HepG2 (cell line): ENCODE measurements around the gene SIGLEC15. TPM values are rescaled to one million over a fixed set of nuclear protein-coding genes. Genes with fewer than 3 reads are reported as not detected.

Experiments
- ATAC-seq: fragments of 200-7000 bp; cut with Tn5 transposase; 3 replicates; pipeline ENCODE4 v1.9.1; 2020; ENCODE audit warnings: mild to moderate bottlenecking, moderate library complexity
- BruUV-seq: library from RNA; stranded (reverse); fragments of 400-500 nt; replicated peaks from 2 replicates; lab custom pipeline; 2021; lab: Mats Ljungman, UMichigan
- CTCF ChIA-PET: fragments of 300-600 bp; formaldehyde crosslinking; extraction: SDS; loops from one replicate; lab custom pipeline; 2021; ENCODE audit warnings: low total read pairs, inconsistent platforms, low intra/inter-chr PET ratio; lab: Yijun Ruan, JAX
- POLR2A ChIA-PET: fragments of 350-600 bp; sonication (Branson Sonifier 250); formaldehyde crosslinking; loops from one replicate; lab custom pipeline; 2020; ENCODE audit warnings: antibody characterized with exemption, inconsistent platforms; lab: Yijun Ruan, JAX
- DNase-seq: peaks from one replicate; pipeline ENCODE4 v3.0.0-alpha.2; 2015; ENCODE audit warnings: low spot score
- FAIRE-seq: peaks from 3 replicates; lab custom pipeline; 2011; peaks lifted over from hg19 to GRCh38; lab: Jason Lieb, UNC
- H2AFZ ChIP-seq: one replicate; pipeline ENCODE4 v1.6.1; 2011; ENCODE audit warnings: low read length, inconsistent platforms
- H3K27ac ChIP-seq: fragments of 300-600 bp; 3 replicates; pipeline ENCODE4 v1.8.0; 2011; ENCODE audit warnings: mixed run types, mild to moderate bottlenecking, mixed read lengths, low read length, inconsistent platforms; ENCODE audit not compliant: insufficient read depth; ENCODE audit errors: extremely low read length
- H3K27me3 ChIP-seq, 2 experiments: fragments of 200-600 bp in 1 of 2; 2 replicates in 1 of 2; 3 replicates in 1 of 2; pipeline versions ENCODE4 v1.6.0 to v1.8.0; 2011; ENCODE audit warnings: low read length in 2 of 2, mild to moderate bottlenecking in 2 of 2, moderate library complexity in 2 of 2, inconsistent platforms in 1 of 2; ENCODE audit not compliant: insufficient read depth in 2 of 2, control insufficient read depth in 1 of 2
- H3K36me3 ChIP-seq, 2 experiments: fragments of 200-600 bp in 1 of 2; replicated peaks in 1 of 2; 2 replicates in 1 of 2; 3 replicates in 1 of 2; pipeline versions ENCODE4 v1.5.1 to v1.8.0; 2011; ENCODE audit warnings: low read length in 2 of 2, inconsistent platforms in 1 of 2; ENCODE audit not compliant: insufficient read depth in 2 of 2, control insufficient read depth in 1 of 2
- H3K4me1 ChIP-seq: 2 replicates; pipeline ENCODE4 v1.5.1; 2012; ENCODE audit warnings: low read length, inconsistent platforms; ENCODE audit not compliant: insufficient read depth
- H3K4me2 ChIP-seq: 2 replicates; pipeline ENCODE4 v1.6.0; 2011; ENCODE audit warnings: low read depth, low read length, inconsistent platforms
- H3K4me3 ChIP-seq, 3 experiments: fragments of 200-600 bp in 1 of 3; sonication (generic), shearing (Covaris generic) in 1 of 3; replicated peaks in 1 of 3; 2 replicates each; pipeline ENCODE4 v1.5.1; 2011 to 2016; ENCODE audit warnings: low read length in 3 of 3, inconsistent platforms in 2 of 3, low read depth in 2 of 3, mild to moderate bottlenecking in 2 of 3, control low read depth in 1 of 3, mixed read lengths in 1 of 3; ENCODE audit not compliant: insufficient read depth in 1 of 3
- H3K79me2 ChIP-seq: one replicate; pipeline ENCODE4 v1.6.1; 2011; ENCODE audit warnings: low read length, inconsistent platforms; ENCODE audit not compliant: insufficient read depth
- H3K9ac ChIP-seq: 2 replicates; pipeline ENCODE4 v1.6.0; 2011; ENCODE audit warnings: mild to moderate bottlenecking, low read depth, low read length, inconsistent platforms; ENCODE audit not compliant: insufficient read depth
- H3K9me3 ChIP-seq: 2 replicates; pipeline ENCODE4 v1.5.1; 2012; ENCODE audit warnings: mild to moderate bottlenecking, low read length
- H4K20me1 ChIP-seq: 2 replicates; pipeline ENCODE4 v1.6.0; 2011; ENCODE audit warnings: inconsistent platforms, mild to moderate bottlenecking, low read length, moderate library complexity; ENCODE audit not compliant: insufficient read depth
- CBX1 ChIP-seq: IDR thresholded peaks from one replicate; pipeline ENCODE4 v1.6.1; 2016; ENCODE audit warnings: antibody characterized with exemption, low read depth
- MEF2D ChIP-seq: sonication (generic); formaldehyde crosslinking; IDR thresholded peaks from 2 replicates; pipeline ENCODE4 v1.5.1; 2020; ENCODE audit warnings: mild to moderate bottlenecking, missing genetic modification reagents
- NCOR1 ChIP-seq: fragments of 200-600 bp; sonication (generic); IDR thresholded peaks from 2 replicates; pipeline ENCODE4 v1.7.0; 2017; ENCODE audit warnings: antibody characterized with exemption, low read length, borderline replicate concordance
- SALL1 ChIP-seq: sonication (generic); formaldehyde crosslinking; IDR thresholded peaks from 2 replicates; pipeline ENCODE4 v1.8.0; 2022; ENCODE audit warnings: mild to moderate bottlenecking, missing genetic modification reagents
- SRF ChIP-seq: IDR thresholded peaks from 2 replicates; pipeline ENCODE4 v1.6.1; 2011; ENCODE audit warnings: mild to moderate bottlenecking, low read depth, low read length, moderate library complexity
- TEAD2 ChIP-seq: sonication (generic); formaldehyde crosslinking; IDR thresholded peaks from 2 replicates; pipeline ENCODE4 v1.9.0; 2021; ENCODE audit warnings: missing genetic modification reagents
- ZNF678 ChIP-seq: sonication (generic); formaldehyde crosslinking; IDR thresholded peaks from 2 replicates; pipeline ENCODE4 v1.4.0; 2020; ENCODE audit warnings: mild to moderate bottlenecking, missing genetic modification reagents
- ZNF746 ChIP-seq: sonication (generic); formaldehyde crosslinking; IDR thresholded peaks from 2 replicates; pipeline ENCODE4 v1.8.0; 2022; ENCODE audit warnings: mild to moderate bottlenecking, missing genetic modification reagents
- WGBS: methylation state at CpG from one replicate; pipeline ENCODE4 v1.1.6; 2017; ENCODE audit warnings: low lambda C conversion rate; 5-methylcytosine and 5-hydroxymethylcytosine counted together
- in situ Hi-C: cut with HindIII; loops from 2 replicates; pipeline ENCODE4 v1.10.0; 2017; ENCODE audit warnings: low pct_unique_long_range_greater_than_20kb; ENCODE audit not compliant: extremely low pct_ligation_motif_present
- intact Hi-C: fragments of 100-400 bp; cut with micrococcal nuclease; formaldehyde crosslinking; loops from one replicate; pipeline ENCODE4 v1.10.0; 2022; ENCODE audit not compliant: unreplicated experiment
- polyA plus RNA-seq, 8 experiments: library from polyadenylated mRNA; depleted of rRNA in 3 of 8; stranded (reverse) in 7 of 8; unstranded in 1 of 8; fragments of >200 nt; fragmentation: Illumina TruSeq in 4 of 8; extraction: Trizol in 4 of 8; gene quantifications; 2 replicates each; pipeline versions ENCODE4 v1.2.1 to v1.2.3, GENCODE V29; 2011 to 2016; ENCODE audit warnings: low read depth in 4 of 8, missing spikeins in 1 of 8, mixed read lengths in 1 of 8; ENCODE audit not compliant: insufficient read depth in 1 of 8
- total RNA-seq, 5 experiments: library from RNA; depleted of rRNA; stranded (reverse); fragments of >200 nt; fragmentation: Illumina TruSeq; extraction: Trizol; gene quantifications; 2 replicates each; pipeline ENCODE4 v1.2.3, GENCODE V29; 2016; ENCODE audit warnings: low read depth in 1 of 5

Gene SIGLEC15
- total and polyA plus RNA-seq, 2 of the 13 experiments (the other 11 are each of a cell fraction or from before 2014, with no cell fraction given): not detected

- no peak for TF ChIP-seq ZNF678
- no peak for TF ChIP-seq MEF2D (CRISPR knock-in tag)
- no peak for TF ChIP-seq TEAD2 (CRISPR knock-in tag)
- TF ChIP-seq, all 625 proteins: peak for 0
Observed at GRCh38 chr18:45834306-45834705, 8.8 kb downstream of the SIGLEC15 start (continued).

GRCh38 chr18:45835057-45835636 lies 9.7 kb downstream of the SIGLEC15 start:
- intact Hi-C loops: loop anchor here (5.0 kb wide), 1 partner anchor 113 kb away; the partner anchor contains the start of gene SLC14A1

More at GRCh38 chr18:45835057-45835636, 9.7 kb downstream of the SIGLEC15 start:
- no peak for DNase-seq
- H3K4me3 ChIP-seq: no peak overlapping the region
- H4K20me1 ChIP-seq: no peaks in the 10 kb centered on the region
- 39% methylated on average over 3 of the region's 3 CpGs for WGBS
- no peak overlapping the region for H3K27ac ChIP-seq
- TF ChIP-seq ZNF746 (CRISPR knock-in tag) (no peak), SALL1 (CRISPR knock-in tag) (no peak), CBX1 (no peak), SRF (no peak), NCOR1 (no peak)
- TF ChIP-seq, all 625 proteins: peak for 0
- no TSS peak for BruUV-seq
- in situ Hi-C loops: loop anchor here (5.0 to 10.0 kb wide), 2 partner anchors 68 to 170 kb away; no protein-coding TSS in a partner anchor
- no peaks in the 10 kb centered on the region for H3K9me3 ChIP-seq
- no peaks in the 10 kb centered on the region for H3K36me3 ChIP-seq
- H2AFZ ChIP-seq: no peak overlapping the region
- no peak overlapping the region for H3K9ac ChIP-seq
- H3K4me2 ChIP-seq: no peak overlapping the region
- peaks cover 7% of the 10 kb centered on the region; the same call in 1 of the 2 replicates for H3K4me1 ChIP-seq
- ChIA-PET POLR2A (no interaction called here), CTCF (no interaction called here)
- H3K79me2 ChIP-seq: no peaks in the 10 kb centered on the region
- FAIRE-seq: no peak
- H3K27me3 ChIP-seq: peaks cover 1 to 3% of the 10 kb centered on the region in 2 experiments; a peak in 2 of 5 replicates
- ATAC-seq: no peak
